Measurements from ENCODE around the gene ENTPD7.
A peak's percentile ranks its signal among the peaks of the same experiment; 100 is the strongest.

ENTPD7 gene

DNA sequence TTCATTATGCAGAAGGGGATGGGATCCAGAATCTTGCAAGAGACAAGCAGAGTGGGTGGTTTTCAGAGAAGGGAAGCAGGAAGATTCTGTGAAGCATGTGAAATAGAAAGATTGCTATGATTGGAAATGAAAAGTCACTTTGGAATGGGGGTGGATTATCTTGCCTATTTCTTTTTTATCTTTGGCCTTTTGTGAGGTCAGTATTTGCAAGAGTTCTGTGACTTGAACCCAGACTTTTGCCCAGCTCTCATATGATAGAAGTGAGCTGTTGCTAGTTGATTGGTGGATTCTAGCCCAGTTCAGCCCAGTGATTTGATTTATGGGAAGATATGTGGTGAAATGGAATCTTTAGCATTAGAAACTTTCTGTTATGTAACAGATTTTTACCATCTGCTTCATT lies 17.1 kb downstream of the ENTPD7 start:
- H3K4me3 ChIP-seq (ENCODE audit: low read depth, low read length), result no peak overlapping the region
- H3K27me3 ChIP-seq, result no peaks in the 10 kb centered on the region
- DNase-seq, result no peak
- H3K9me3 ChIP-seq, result no peaks in the 10 kb centered on the region
- H3K4me1 ChIP-seq, result no peaks in the 10 kb centered on the region
- peaks cover 5% of the 10 kb centered on the region; the same call in 1 of the 2 replicates for H3K36me3 ChIP-seq
- TF ChIP-seq, protein P1, sequence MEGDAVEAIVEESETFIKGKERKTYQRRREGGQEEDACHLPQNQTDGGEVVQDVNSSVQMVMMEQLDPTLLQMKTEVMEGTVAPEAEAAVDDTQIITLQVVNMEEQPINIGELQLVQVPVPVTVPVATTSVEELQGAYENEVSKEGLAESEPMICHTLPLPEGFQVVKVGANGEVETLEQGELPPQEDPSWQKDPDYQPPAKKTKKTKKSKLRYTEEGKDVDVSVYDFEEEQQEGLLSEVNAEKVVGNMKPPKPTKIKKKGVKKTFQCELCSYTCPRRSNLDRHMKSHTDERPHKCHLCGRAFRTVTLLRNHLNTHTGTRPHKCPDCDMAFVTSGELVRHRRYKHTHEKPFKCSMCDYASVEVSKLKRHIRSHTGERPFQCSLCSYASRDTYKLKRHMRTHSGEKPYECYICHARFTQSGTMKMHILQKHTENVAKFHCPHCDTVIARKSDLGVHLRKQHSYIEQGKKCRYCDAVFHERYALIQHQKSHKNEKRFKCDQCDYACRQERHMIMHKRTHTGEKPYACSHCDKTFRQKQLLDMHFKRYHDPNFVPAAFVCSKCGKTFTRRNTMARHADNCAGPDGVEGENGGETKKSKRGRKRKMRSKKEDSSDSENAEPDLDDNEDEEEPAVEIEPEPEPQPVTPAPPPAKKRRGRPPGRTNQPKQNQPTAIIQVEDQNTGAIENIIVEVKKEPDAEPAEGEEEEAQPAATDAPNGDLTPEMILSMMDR (IDR thresholded peaks at IDR 0.05; ENCODE audit: low read depth, low read length), result no peak

DNA sequence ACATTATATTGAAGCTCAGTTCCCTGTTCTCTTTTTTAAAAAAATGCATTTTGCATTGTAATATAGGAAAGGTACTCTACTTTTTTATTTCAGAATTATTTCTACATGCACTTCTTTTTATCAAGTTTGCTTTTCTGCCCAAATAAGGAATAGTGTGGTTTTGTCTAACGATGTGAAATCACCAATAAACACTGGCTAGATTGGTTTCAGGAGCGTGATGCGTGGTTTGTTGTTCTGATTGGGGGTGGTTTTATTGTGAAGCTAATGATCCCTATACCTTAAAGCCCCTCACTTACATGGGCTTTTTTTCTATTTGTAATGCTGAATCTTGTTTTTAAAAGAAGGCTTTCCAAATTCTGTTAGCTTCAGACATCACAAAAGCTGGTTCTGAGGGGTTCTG lies 17.6 kb downstream of the ENTPD7 start:
- H3K4me3 ChIP-seq (ENCODE audit: low read depth, low read length), result no peak overlapping the region
- peaks cover 5% of the 10 kb centered on the region; the same call in 1 of the 2 replicates for H3K36me3 ChIP-seq
- no peaks in the 10 kb centered on the region for H3K27me3 ChIP-seq
- TF ChIP-seq, protein P1 (IDR thresholded peaks at IDR 0.05; ENCODE audit: low read depth, low read length), result no peak
- no peaks in the 10 kb centered on the region for H3K9me3 ChIP-seq
- no peak for DNase-seq
- H3K4me1 ChIP-seq, result no peaks in the 10 kb centered on the region

DNA sequence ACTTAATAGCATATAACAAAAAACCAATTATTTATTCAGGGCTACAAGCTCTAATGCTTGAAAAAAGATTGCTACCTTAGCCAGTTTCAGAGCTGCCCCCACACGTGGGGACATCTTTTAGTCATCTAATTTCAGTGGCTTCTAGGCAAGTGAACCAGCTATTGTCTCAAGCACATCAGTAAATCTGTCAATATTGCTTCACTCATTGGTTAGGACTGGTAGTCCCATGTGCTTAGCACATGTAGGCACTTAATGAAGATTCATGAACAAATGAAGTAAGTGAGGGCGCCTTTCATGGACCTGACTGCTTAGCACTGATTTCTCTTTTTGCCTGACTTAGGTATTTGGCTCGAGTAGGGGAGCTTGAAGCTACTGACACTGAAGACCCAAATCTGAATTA lies 19.6 kb downstream of the ENTPD7 start:
- Histone ChIP-seq H3K9me3 (no peaks in the 10 kb centered on the region), H3K4me3 (ENCODE audit: low read depth, low read length) (no peak overlapping the region), H3K36me3 (peaks cover 5% of the 10 kb centered on the region; the same call in 1 of the 2 replicates), H3K27me3 (no peaks in the 10 kb centered on the region), H3K4me1 (no peaks in the 10 kb centered on the region)
- no peak for DNase-seq
- TF ChIP-seq, protein P1 (IDR thresholded peaks at IDR 0.05; ENCODE audit: low read depth, low read length), result no peak

DNA sequence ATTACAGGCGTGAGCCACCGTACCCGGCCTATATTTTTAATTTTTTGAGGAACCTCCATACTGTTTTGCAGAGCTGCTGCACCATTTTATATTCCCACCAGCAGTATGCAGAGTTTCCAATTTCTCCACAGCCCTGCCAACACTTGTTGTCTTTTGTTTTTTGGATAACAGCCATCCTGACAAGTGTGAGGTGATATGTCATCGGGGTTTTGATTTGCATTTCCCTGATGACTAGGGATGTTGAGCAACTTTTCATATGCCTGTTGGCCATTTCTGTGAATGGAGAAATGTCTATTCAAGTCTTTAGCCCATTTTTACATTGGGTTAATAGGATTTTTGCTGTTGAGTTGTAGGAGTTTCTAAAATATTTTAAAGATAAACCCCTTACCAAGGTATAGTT lies 22.2 kb downstream of the ENTPD7 start:
- no peak for DNase-seq
- no peaks in the 10 kb centered on the region for H3K4me1 ChIP-seq
- no peak overlapping the region for H3K4me3 ChIP-seq (ENCODE audit: low read depth, low read length)
- H3K9me3 ChIP-seq, result no peaks in the 10 kb centered on the region
- H3K27me3 ChIP-seq, result no peaks in the 10 kb centered on the region
- peaks cover 5% of the 10 kb centered on the region; the same call in 1 of the 2 replicates for H3K36me3 ChIP-seq
- TF ChIP-seq, protein P1 (IDR thresholded peaks at IDR 0.05; ENCODE audit: low read depth, low read length), result no peak

DNA sequence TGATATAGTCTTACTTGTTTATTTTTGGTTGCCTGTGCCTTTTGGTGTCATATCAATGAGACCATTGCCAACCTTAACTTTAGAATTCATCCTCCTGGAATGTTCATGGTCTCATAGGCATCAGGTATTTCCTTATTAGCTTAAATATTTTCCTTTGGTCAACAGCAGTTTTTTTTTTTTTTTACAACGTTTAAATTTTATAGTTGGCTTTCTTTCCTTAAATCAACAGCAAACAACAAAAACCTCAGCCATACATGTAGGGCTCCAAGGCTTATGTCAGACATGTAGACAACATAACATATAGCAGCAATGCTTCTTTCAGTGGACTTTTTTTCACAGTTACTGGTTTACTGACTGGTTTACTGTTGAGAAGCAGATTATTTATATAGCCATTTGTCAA lies 22.7 kb downstream of the ENTPD7 start:
- Histone ChIP-seq H3K9me3 (no peaks in the 10 kb centered on the region), H3K27me3 (no peaks in the 10 kb centered on the region), H3K4me1 (no peaks in the 10 kb centered on the region), H3K36me3 (peaks cover 5% of the 10 kb centered on the region; the same call in 1 of the 2 replicates), H3K4me3 (ENCODE audit: low read depth, low read length) (no peak overlapping the region)
- TF ChIP-seq, protein P1 (IDR thresholded peaks at IDR 0.05; ENCODE audit: low read depth, low read length), result no peak
- no peak for DNase-seq

DNA sequence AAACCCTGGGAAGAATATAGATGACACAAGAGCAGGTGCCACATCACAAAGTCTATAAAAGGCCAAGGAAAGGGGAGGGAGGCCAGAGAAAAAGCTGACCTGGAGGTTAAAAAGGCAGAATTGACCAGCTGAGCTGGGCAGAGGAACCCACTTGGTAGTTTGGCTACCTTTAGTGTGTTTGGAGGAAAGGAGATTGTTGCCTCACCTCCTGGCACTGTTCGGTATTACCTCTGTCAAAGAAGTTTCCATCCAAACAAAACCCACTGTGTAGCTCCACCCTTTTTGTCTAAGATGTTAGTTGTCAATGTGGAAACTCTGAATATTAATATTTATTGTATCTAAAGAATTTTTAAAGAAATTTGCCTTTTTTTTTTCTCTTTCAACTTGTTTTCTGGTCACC lies 23.4 kb downstream of the ENTPD7 start:
- DNase-seq, result no peak

More for the DNA sequence above, 23.4 kb downstream of the ENTPD7 start:
- Histone ChIP-seq H3K36me3 (peaks cover 5% of the 10 kb centered on the region; the same call in 1 of the 2 replicates), H3K4me3 (ENCODE audit: low read depth, low read length) (no peak overlapping the region), H3K27me3 (no peaks in the 10 kb centered on the region), H3K9me3 (no peaks in the 10 kb centered on the region), H3K4me1 (no peaks in the 10 kb centered on the region)
- TF ChIP-seq, protein P1 (IDR thresholded peaks at IDR 0.05; ENCODE audit: low read depth, low read length), result 0 out of 2 replicates have a peak, but pooled peaks have one; percentile 17

Data from BE2C (cell line).